SK-N-SH (cell line): Measurements from ENCODE around the gene IGSF9B. TPM values are rescaled to one million over a fixed set of nuclear protein-coding genes. Genes with fewer than 3 reads are reported as not detected.

Experiments used
- CTCF ChIA-PET: fragments of 300-600, 350-600 bp; formaldehyde crosslinking; extraction: SDS; loops from one replicate; lab custom pipeline; 2021; lab: Yijun Ruan, JAX
- POLR2A ChIA-PET: fragments of 350-600 bp; sonication (Branson Sonifier 250); formaldehyde crosslinking; extraction: SDS; loops from one replicate; lab custom pipeline; 2020; ENCODE audit warnings: antibody characterized with exemption, inconsistent platforms; lab: Yijun Ruan, JAX
- DNase-seq: peaks from one replicate; pipeline ENCODE4 v3.0.0; 2012
- H2AFZ ChIP-seq: fragments of 200-600 bp; sonication (generic); 2 replicates; pipeline ENCODE4 v1.8.1; 2016; ENCODE audit warnings: antibody characterized with exemption, mild to moderate bottlenecking, low read depth
- H3F3A ChIP-seq: fragments of 200-600 bp; sonication (generic); replicated peaks from 2 replicates; pipeline ENCODE3; 2016; ENCODE audit warnings: antibody characterized with exemption, mild to moderate bottlenecking; ENCODE audit not compliant: insufficient read depth
- H3K27ac ChIP-seq, 2 experiments: fragments of 200-500 bp in 1 of 2; fragments of 200-600 bp in 1 of 2; sonication (Bioruptor generic) in 1 of 2; sonication (generic), shearing (Covaris generic) in 1 of 2; 2 replicates each; pipeline versions ENCODE4 v1.5.1 to v1.6.1; 2014 to 2016; ENCODE audit warnings: low read depth in 2 of 2, inconsistent platforms in 1 of 2, low read length in 1 of 2, mild to moderate bottlenecking in 1 of 2, mixed read lengths in 1 of 2
- H3K27me3 ChIP-seq: fragments of 200-600 bp; sonication (generic), shearing (Covaris generic); 2 replicates; pipeline ENCODE4 v1.6.1; 2016; ENCODE audit warnings: mixed run types; ENCODE audit not compliant: insufficient read depth
- H3K36me3 ChIP-seq, 2 experiments: fragments of 200-500 bp in 1 of 2; fragments of 200-600 bp in 1 of 2; sonication (Bioruptor generic) in 1 of 2; sonication (generic) in 1 of 2; replicated peaks in 1 of 2; 2 replicates each; pipeline versions ENCODE3 to v1.5.1; 2014 to 2016; ENCODE audit warnings: low read length in 1 of 2, mild to moderate bottlenecking in 1 of 2; ENCODE audit not compliant: insufficient read depth in 2 of 2, control insufficient read depth in 1 of 2
- H3K4me1 ChIP-seq, 2 experiments: fragments of 200-500 bp in 1 of 2; fragments of 200-600 bp in 1 of 2; sonication (Bioruptor generic) in 1 of 2; sonication (generic), shearing (Covaris generic) in 1 of 2; 2 replicates each; pipeline versions ENCODE4 v1.5.1 to v1.6.1; 2014 to 2016; ENCODE audit warnings: low read depth in 1 of 2, low read length in 1 of 2, mixed run types in 1 of 2; ENCODE audit not compliant: insufficient read depth in 2 of 2, control insufficient read depth in 1 of 2
- H3K4me2 ChIP-seq: fragments of 200-600 bp; sonication (generic), shearing (Covaris generic); 2 replicates; pipeline ENCODE4 v1.6.1; 2017; ENCODE audit warnings: mixed run types
- H3K4me3 ChIP-seq, 2 experiments: fragments of 200-500 bp in 1 of 2; fragments of 200-600 bp in 1 of 2; sonication (Bioruptor generic) in 1 of 2; sonication (generic), shearing (Covaris generic) in 1 of 2; 2 replicates each; pipeline versions ENCODE4 v1.5.1 to v1.8.1; 2014 to 2016; ENCODE audit warnings: low read depth in 2 of 2, inconsistent platforms in 1 of 2, low read length in 1 of 2, mild to moderate bottlenecking in 1 of 2, mixed read lengths in 1 of 2, moderate library complexity in 1 of 2
- H3K79me2 ChIP-seq: fragments of 200-600 bp; sonication (generic); 2 replicates; pipeline ENCODE4 v1.8.1; 2017; ENCODE audit warnings: mild to moderate bottlenecking; ENCODE audit not compliant: insufficient read depth
- H3K9ac ChIP-seq: fragments of 200-600 bp; sonication (generic); 2 replicates; pipeline ENCODE4 v1.6.1; 2017; ENCODE audit warnings: mixed run types
- H3K9me2 ChIP-seq: fragments of 200-600 bp; sonication (generic); 2 replicates; pipeline ENCODE4 v1.6.1; 2017; ENCODE audit warnings: mixed run types
- H3K9me3 ChIP-seq: fragments of 200-600 bp; sonication (generic); 2 replicates; pipeline ENCODE4 v1.6.1; 2017; ENCODE audit warnings: mixed run types, mild to moderate bottlenecking, moderate library complexity
- H4K20me1 ChIP-seq: fragments of 200-600 bp; sonication (generic); 2 replicates; pipeline ENCODE4 v1.6.1; 2017; ENCODE audit warnings: mild to moderate bottlenecking, mixed run types; ENCODE audit not compliant: insufficient read depth
- EP300 ChIP-seq, 2 experiments: IDR thresholded peaks; 2 replicates each; pipeline versions ENCODE4 v1.4.0 to v1.6.1; 2012; ENCODE audit warnings: borderline replicate concordance in 1 of 2, low read depth in 1 of 2, low read length in 1 of 2
- FOSL2 ChIP-seq: IDR thresholded peaks from 2 replicates; pipeline ENCODE4 v1.4.0; 2012; ENCODE audit warnings: low read depth, mild to moderate bottlenecking, moderate library complexity, borderline replicate concordance
- GABPA ChIP-seq: IDR thresholded peaks from 2 replicates; pipeline ENCODE4 v1.4.0; 2012; ENCODE audit warnings: low read depth, mild to moderate bottlenecking
- JUND ChIP-seq: IDR thresholded peaks from 2 replicates; pipeline ENCODE4 v1.4.0; 2012
- MEF2A ChIP-seq: IDR thresholded peaks from 2 replicates; pipeline ENCODE4 v1.4.0; 2012; ENCODE audit warnings: low read depth, borderline replicate concordance
- MXI1 ChIP-seq: IDR thresholded peaks from 2 replicates; pipeline ENCODE4 v1.6.1; 2012; ENCODE audit warnings: mild to moderate bottlenecking, low read depth, low read length, improper control_type of control experiment
- NFIC ChIP-seq: IDR thresholded peaks from 2 replicates; pipeline ENCODE4 v1.4.0; 2012; ENCODE audit warnings: borderline replicate concordance
- NRF1 ChIP-seq: IDR thresholded peaks from 2 replicates; pipeline ENCODE4 v1.6.1; 2012; ENCODE audit warnings: low read depth, mild to moderate bottlenecking, low read length
- POLR2AphosphoS5 ChIP-seq: IDR thresholded peaks from 2 replicates; pipeline ENCODE4 v1.6.1; 2012; ENCODE audit warnings: low read depth, low read length
- RAD21 ChIP-seq: IDR thresholded peaks from 2 replicates; pipeline ENCODE4 v1.6.1; 2012; ENCODE audit warnings: mild to moderate bottlenecking, low read length
- RCOR1 ChIP-seq: fragments of 150-350 bp; IDR thresholded peaks from 2 replicates; pipeline ENCODE4 v1.6.1; 2017; ENCODE audit warnings: antibody characterized with exemption, low read length
- RXRA ChIP-seq: IDR thresholded peaks from 2 replicates; pipeline ENCODE4 v1.4.0; 2012; ENCODE audit warnings: low read depth, mild to moderate bottlenecking, borderline replicate concordance
- SIN3A ChIP-seq: IDR thresholded peaks from 2 replicates; pipeline ENCODE4 v1.6.1; 2012; ENCODE audit warnings: low read depth, mild to moderate bottlenecking, low read length, moderate library complexity, borderline replicate concordance
- SMC3 ChIP-seq: IDR thresholded peaks from 2 replicates; pipeline ENCODE4 v1.6.1; 2012; ENCODE audit warnings: low read depth, low read length, improper control_type of control experiment
- TAF1 ChIP-seq: IDR thresholded peaks from 2 replicates; pipeline ENCODE4 v1.6.1; 2012; ENCODE audit warnings: low read depth, mild to moderate bottlenecking, low read length, moderate library complexity, borderline replicate concordance
- TEAD4 ChIP-seq: IDR thresholded peaks from 2 replicates; pipeline ENCODE4 v1.4.0; 2012; ENCODE audit warnings: mild to moderate bottlenecking, borderline replicate concordance; ENCODE audit not compliant: insufficient read depth
- YY1 ChIP-seq: IDR thresholded peaks from 2 replicates; pipeline ENCODE4 v1.4.0; 2012; ENCODE audit warnings: low read depth, mild to moderate bottlenecking
- WGBS: methylation state at CpG from one replicate; pipeline ENCODE4 v1.1.6; 2017; ENCODE audit warnings: low lambda C conversion rate; 5-methylcytosine and 5-hydroxymethylcytosine counted together
- polyA plus RNA-seq, 3 experiments: library from polyadenylated mRNA; depleted of rRNA; stranded (reverse); fragments of >200 nt; gene quantifications; 2 replicates each; pipeline ENCODE4 v1.2.3, GENCODE V29; 2012
- TF ChIP-seq, protein P1 (sequence below): fragments of 150-350 bp; IDR thresholded peaks from 2 replicates; pipeline ENCODE4 v1.6.1; 2016; ENCODE audit warnings: mild to moderate bottlenecking, low read depth, low read length
- TF ChIP-seq, protein P2 (sequence below): fragments of 150-350 bp; IDR thresholded peaks from 2 replicates; pipeline ENCODE4 v1.6.1; 2017; ENCODE audit warnings: antibody characterized with exemption, low read length, low read depth, borderline replicate concordance

Gene IGSF9B
- polyA plus RNA-seq, 1 of the 3 experiments (the other 2 are of a cell fraction): 0.41 TPM

DNA sequence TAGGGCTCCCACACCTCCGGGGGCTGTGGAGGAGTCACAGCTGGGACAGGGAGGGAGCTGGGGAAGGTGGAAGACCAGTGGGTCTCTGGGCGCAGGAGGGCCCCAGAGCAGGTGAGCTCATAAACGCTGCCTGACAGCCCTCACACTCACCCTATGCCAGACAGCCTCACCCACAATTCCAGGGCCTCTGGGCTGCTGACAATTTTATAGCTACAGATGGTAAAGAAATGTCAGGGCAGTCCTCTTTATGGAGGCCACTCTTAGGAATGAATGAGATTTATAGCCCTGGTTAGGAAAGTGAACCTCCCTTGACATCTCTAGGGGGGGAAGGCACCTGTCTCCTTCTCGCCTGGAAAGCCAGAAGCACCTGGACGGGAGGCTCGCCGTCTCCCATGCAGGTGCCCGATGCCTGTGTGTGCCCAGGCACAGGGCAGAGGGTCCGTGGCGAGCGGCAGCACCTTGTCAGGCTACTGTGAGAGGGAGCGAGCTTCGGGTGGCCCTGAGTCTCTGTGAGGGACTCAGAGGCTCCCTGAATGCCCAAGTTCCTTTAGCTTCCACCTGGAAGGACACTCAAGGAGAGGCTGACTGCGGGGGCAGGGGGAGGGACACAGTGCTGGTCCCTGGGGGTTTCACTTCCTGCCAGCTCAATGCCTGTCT, 39.9 kb downstream of the IGSF9B start (continued):
- TF ChIP-seq RAD21 (no peak), MEF2A (no peak), NFIC (no peak)
- TF ChIP-seq, protein P1, sequence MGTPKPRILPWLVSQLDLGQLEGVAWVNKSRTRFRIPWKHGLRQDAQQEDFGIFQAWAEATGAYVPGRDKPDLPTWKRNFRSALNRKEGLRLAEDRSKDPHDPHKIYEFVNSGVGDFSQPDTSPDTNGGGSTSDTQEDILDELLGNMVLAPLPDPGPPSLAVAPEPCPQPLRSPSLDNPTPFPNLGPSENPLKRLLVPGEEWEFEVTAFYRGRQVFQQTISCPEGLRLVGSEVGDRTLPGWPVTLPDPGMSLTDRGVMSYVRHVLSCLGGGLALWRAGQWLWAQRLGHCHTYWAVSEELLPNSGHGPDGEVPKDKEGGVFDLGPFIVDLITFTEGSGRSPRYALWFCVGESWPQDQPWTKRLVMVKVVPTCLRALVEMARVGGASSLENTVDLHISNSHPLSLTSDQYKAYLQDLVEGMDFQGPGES: no peak

DNA sequence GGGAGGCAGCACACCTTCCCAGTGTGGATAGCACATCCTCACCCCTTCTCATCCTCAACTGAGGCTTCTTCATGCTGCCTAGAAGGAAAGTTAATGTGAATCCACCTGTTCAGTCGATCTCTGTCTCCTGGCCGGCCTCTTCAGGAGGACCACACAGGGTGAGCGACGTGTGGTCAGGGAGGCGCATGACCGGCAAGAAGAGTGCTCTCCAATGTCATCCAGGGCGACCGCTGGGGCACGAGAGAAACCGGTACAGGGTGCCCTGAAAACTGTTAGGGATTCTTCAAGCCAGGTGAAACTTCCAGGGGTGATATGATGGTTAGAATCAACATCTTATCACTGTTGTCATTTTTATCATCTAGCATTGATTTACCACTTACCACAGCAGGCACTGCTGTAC, 43.0 kb downstream of the IGSF9B start:
- Histone ChIP-seq H3K9me3 (no peaks in the 10 kb centered on the region), H3K9me2 (no peaks in the 10 kb centered on the region), H3K4me2 (no peak overlapping the region), H3K4me1 (no peaks in the 10 kb centered on the region), H3K4me3 (no peak overlapping the region)
- TF ChIP-seq SIN3A: no peak
- TF ChIP-seq RCOR1: no peak
- no peak for TF ChIP-seq EP300 (IDR thresholded peaks at IDR 0.05; ENCODE audit: borderline replicate concordance in 1 of 2, low read depth in 1 of 2, low read length in 1 of 2)
- no peak for TF ChIP-seq RXRA
- TF ChIP-seq, protein P1: no peak
- TF ChIP-seq NRF1: no peak
- no peak for TF ChIP-seq JUND
- no peak for TF ChIP-seq FOSL2
- TF ChIP-seq SMC3: no peak
- TF ChIP-seq GABPA: no peak
- TF ChIP-seq POLR2AphosphoS5: no peak
- TF ChIP-seq, protein P2, sequence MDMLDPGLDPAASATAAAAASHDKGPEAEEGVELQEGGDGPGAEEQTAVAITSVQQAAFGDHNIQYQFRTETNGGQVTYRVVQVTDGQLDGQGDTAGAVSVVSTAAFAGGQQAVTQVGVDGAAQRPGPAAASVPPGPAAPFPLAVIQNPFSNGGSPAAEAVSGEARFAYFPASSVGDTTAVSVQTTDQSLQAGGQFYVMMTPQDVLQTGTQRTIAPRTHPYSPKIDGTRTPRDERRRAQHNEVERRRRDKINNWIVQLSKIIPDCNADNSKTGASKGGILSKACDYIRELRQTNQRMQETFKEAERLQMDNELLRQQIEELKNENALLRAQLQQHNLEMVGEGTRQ: no peak
- no peak for TF ChIP-seq YY1
- no peak for TF ChIP-seq TEAD4
- TF ChIP-seq TAF1: no peak
- TF ChIP-seq MXI1: no peak
- TF ChIP-seq, all 33 proteins: peak for 0
- H4K20me1 ChIP-seq: no peaks in the 10 kb centered on the region
- no peaks in the 10 kb centered on the region for H3K36me3 ChIP-seq
- no peaks in the 10 kb centered on the region for H3K27me3 ChIP-seq
- ChIA-PET CTCF (interaction anchor here (1.2 kb wide), 1 partner anchor 119 kb away, joined by 3 read pairs; no protein-coding TSS in a partner anchor), POLR2A (interaction anchor here (1.0 kb wide), 1 partner anchor 9 kb away, joined by 3 read pairs; no protein-coding TSS in a partner anchor)
- 67% methylated on average over 6 of the region's 10 CpGs for WGBS
- no peak for DNase-seq
- H3K9ac ChIP-seq: no peak overlapping the region
- no peak overlapping the region for H3K27ac ChIP-seq
- H3F3A ChIP-seq: no peaks in the 10 kb centered on the region
- no peaks in the 10 kb centered on the region for H3K79me2 ChIP-seq
- H2AFZ ChIP-seq: no peak overlapping the region
